HG03159 (cell line): ENCODE results near the gene ZFP64.

Source experiments
- ATAC-seq: cut with Tn5 transposase; IDR thresholded peaks from one replicate; pipeline ENCODE4 v1.9.1; 2021; ENCODE audit warnings: mild to moderate bottlenecking, moderate library complexity; ENCODE audit not compliant: unreplicated experiment

Gene ZFP64

GRCh38 chr20:52118016-52118623 is 73.5 kb downstream of the ZFP64 start:
- no peak for ATAC-seq

- ATAC-seq: no peak
Measured at GRCh38 chr20:52110456-52110855, 81.1 kb downstream of the ZFP64 start.

- no peak for ATAC-seq
Measured at GRCh38 chr20:52105442-52106422, 85.8 kb downstream of the ZFP64 start.

- no peak for ATAC-seq
Measured at GRCh38 chr20:52104546-52105441, 86.8 kb downstream of the ZFP64 start.

- ATAC-seq: no peak
Measured at GRCh38 chr20:52103913-52104545, 87.5 kb downstream of the ZFP64 start.

- no peak for ATAC-seq
Measured at GRCh38 chr20:52103335-52103912, 88.2 kb downstream of the ZFP64 start.

- ATAC-seq: no peak
Measured at GRCh38 chr20:52102559-52102958, 89.0 kb downstream of the ZFP64 start.

- ATAC-seq: no peak
Measured at GRCh38 chr20:52102126-52102525, 89.5 kb downstream of the ZFP64 start.
